IPS-NIHi11 (cell line): Measurements from ENCODE around the gene NUDT19.
"Not testable (repeated sequence)": the region's sequence is repeated elsewhere in the genome, so short reads cannot be mapped to it uniquely, and the experiment has no call there.

ENCODE experiments used
- DNase-seq: peaks from one replicate; pipeline ENCODE4 v3.0.0; 2012; ENCODE audit warnings: mixed read lengths, low spot score

The NUDT19 gene

GRCh38 chr19:32711747-32712146 is 20.1 kb downstream of the NUDT19 start:
- no peak for DNase-seq

GRCh38 chr19:32716203-32716602 is 24.6 kb downstream of the NUDT19 start:
- DNase-seq, result not testable (repeated sequence)

- no peak for DNase-seq
Observed at GRCh38 chr19:32717496-32717895, 25.9 kb downstream of the NUDT19 start.

- no peak for DNase-seq
Observed at GRCh38 chr19:32718286-32718685, 26.7 kb downstream of the NUDT19 start.

GRCh38 chr19:32719611-32720059 is 28.0 kb downstream of the NUDT19 start, which contains the start of gene TDRD12:
TDRD12 (plus strand) TSS chr19:32719767; CDS start chr19:32720073, 306 bp downstream.
- DNase-seq, result peak; percentile 84

- DNase-seq, result peak; percentile 76
Observed at GRCh38 chr19:32720216-32720935, 28.8 kb downstream of the NUDT19 start.

- DNase-seq, result no peak
Observed at GRCh38 chr19:32720936-32721250, 29.3 kb downstream of the NUDT19 start.

- DNase-seq, result no peak
Observed at GRCh38 chr19:32735936-32736335, 44.3 kb downstream of the NUDT19 start.

- no peak for DNase-seq
Observed at GRCh38 chr19:32743021-32743420, 51.4 kb downstream of the NUDT19 start.

GRCh38 chr19:32743447-32743846 is 51.8 kb downstream of the NUDT19 start:
- no peak for DNase-seq

GRCh38 chr19:32744555-32745325 is 53.1 kb downstream of the NUDT19 start:
- DNase-seq, result no peak

GRCh38 chr19:32745594-32746251 is 54.1 kb downstream of the NUDT19 start:
- not testable (repeated sequence) for DNase-seq

- not testable (repeated sequence) for DNase-seq
Observed at GRCh38 chr19:32746631-32747196, 55.1 kb downstream of the NUDT19 start.

- peak; percentile 26 for DNase-seq
Observed at GRCh38 chr19:32748497-32748896, 56.9 kb downstream of the NUDT19 start.

GRCh38 chr19:32748948-32749347 is 57.3 kb downstream of the NUDT19 start:
- no peak for DNase-seq

GRCh38 chr19:32749361-32749760 is 57.7 kb downstream of the NUDT19 start:
- no peak for DNase-seq

- no peak for DNase-seq
Observed at GRCh38 chr19:32750441-32751055, 58.9 kb downstream of the NUDT19 start.

- no peak for DNase-seq
Observed at GRCh38 chr19:32751066-32751465, 59.4 kb downstream of the NUDT19 start.

GRCh38 chr19:32757189-32757588 is 65.6 kb downstream of the NUDT19 start:
- no peak for DNase-seq
